Activated naive CD4-positive, alpha-beta T cell treated with anti-CD3 and anti-CD28 coated beads for 36 hours (primary cell): Measurements from ENCODE around the gene EEF2. TPM values are rescaled to one million over a fixed set of nuclear protein-coding genes. Genes with fewer than 3 reads are reported as not detected.

Source experiments
- CTCF ChIA-PET: fragments of 350-600 bp; sonication (Branson Sonifier 250); formaldehyde crosslinking; loops from one replicate; lab custom pipeline; 2021; ENCODE audit warnings: antibody characterized with exemption; lab: Charles Lee
- DNase-seq: peaks from one replicate; pipeline ENCODE4 v3.0.0-alpha.2; 2020
- H3K27ac Mint-ChIP-seq: one replicate; pipeline ENCODE4 v1.8.0; 2021; ENCODE audit warnings: mild to moderate bottlenecking, mixed read lengths
- H3K27me3 Mint-ChIP-seq: one replicate; pipeline ENCODE4 v1.8.0; 2021; ENCODE audit warnings: low read depth, mixed read lengths
- H3K36me3 Mint-ChIP-seq: one replicate; pipeline ENCODE4 v1.8.0; 2021; ENCODE audit warnings: low read depth, mixed read lengths
- H3K4me1 Mint-ChIP-seq: one replicate; pipeline ENCODE4 v1.8.0; 2021; ENCODE audit warnings: low read depth, mixed read lengths
- H3K4me3 Mint-ChIP-seq: one replicate; pipeline ENCODE4 v1.8.0; 2021; ENCODE audit warnings: mild to moderate bottlenecking, moderate library complexity, mixed read lengths
- H3K9me3 Mint-ChIP-seq: one replicate; pipeline ENCODE4 v1.8.0; 2021; ENCODE audit warnings: mixed read lengths
- intact Hi-C: fragments of 100-400 bp; cut with micrococcal nuclease; formaldehyde crosslinking; loops from one replicate; pipeline ENCODE4 v1.15.1; 2023
- total RNA-seq, 2 experiments: library from RNA; stranded (reverse); gene quantifications; one replicate each; pipeline ENCODE4 v1.2.3, GENCODE V29; 2021

The EEF2 gene
- total RNA-seq, 2 experiments from 2014 or later, result 3,747 to 3,914 TPM

- H3K27ac Mint-ChIP-seq, result no peak overlapping the region
- H3K27me3 Mint-ChIP-seq, result no peaks in the 10 kb centered on the region
- H3K4me3 Mint-ChIP-seq, result peak overlapping the region; percentile 50
- no peaks in the 10 kb centered on the region for H3K9me3 Mint-ChIP-seq
- no peak for DNase-seq
- intact Hi-C loops, result loop anchor here (1.0 kb wide), 1 partner anchor 17 kb away; the partner anchor contains the start of gene PIAS4
- no peaks in the 10 kb centered on the region for H3K36me3 Mint-ChIP-seq
- peaks cover 18% of the 10 kb centered on the region for H3K4me1 Mint-ChIP-seq
- CTCF ChIA-PET, result interaction anchor here (0.9 kb wide), 1 partner anchor 211 kb away, joined by 3 read pairs; no protein-coding TSS in a partner anchor
Measured at GRCh38 chr19:3990815-3991117, 5.5 kb upstream of the EEF2 start.

GRCh38 chr19:3987619-3988371 is 2.5 kb upstream of the EEF2 start:
- intact Hi-C loops, result loop anchor here (2.0 to 5.0 kb wide), 6 partner anchors 17 to 925 kb away; partner anchors contain the start of genes APBA3, DAPK3, MAP2K2 and MFSD12
- Mint-ChIP-seq H3K4me3 (peak overlapping the region; percentile 91), H3K27me3 (no peaks in the 10 kb centered on the region), H3K4me1 (peaks cover 40% of the 10 kb centered on the region), H3K9me3 (no peaks in the 10 kb centered on the region), H3K36me3 (peaks cover 24% of the 10 kb centered on the region), H3K27ac (peak overlapping the region; percentile 56)
- peak; percentile 92 for DNase-seq
- CTCF ChIA-PET, result interaction anchor here (0.6 to 1.7 kb wide), 20 partner anchors 9 to 1793 kb away, joined by 3 to 18 read pairs (median 4); partner anchors contain the start of genes APBA3, DAPK3, FEM1A and MRPL54

GRCh38 chr19:3986260-3987041 is 1.2 kb upstream of the EEF2 start:
- peak overlapping the region; percentile 91 for H3K4me3 Mint-ChIP-seq
- CTCF ChIA-PET, result interaction anchor here (1.0 to 1.1 kb wide), 2 partner anchors 15 to 130 kb away, joined by 3 read pairs; partner anchors contain the start of gene DAPK3
- peak overlapping the region; percentile 94 for H3K27ac Mint-ChIP-seq
- H3K36me3 Mint-ChIP-seq, result peaks cover 36% of the 10 kb centered on the region
- no peaks in the 10 kb centered on the region for H3K9me3 Mint-ChIP-seq
- peak; percentile 81 for DNase-seq
- H3K27me3 Mint-ChIP-seq, result no peaks in the 10 kb centered on the region
- intact Hi-C loops, result loop anchor here (1.0 to 5.0 kb wide), 9 partner anchors 16 to 926 kb away; partner anchors contain the start of genes APBA3, DAPK3, MAP2K2 and MFSD12
- H3K4me1 Mint-ChIP-seq, result peaks cover 49% of the 10 kb centered on the region

GRCh38 chr19:3985643-3986259 is 488 bp upstream of the EEF2 start:
- Mint-ChIP-seq H3K9me3 (no peaks in the 10 kb centered on the region), H3K4me3 (peak overlapping the region; percentile 91), H3K27ac (peak overlapping the region; percentile 94), H3K27me3 (no peaks in the 10 kb centered on the region), H3K4me1 (peaks cover 53% of the 10 kb centered on the region), H3K36me3 (peaks cover 42% of the 10 kb centered on the region)
- intact Hi-C loops, result loop anchor here (1.0 to 5.0 kb wide), 11 partner anchors 15 to 927 kb away; partner anchors contain the start of genes APBA3, DAPK3, MAP2K2 and MFSD12
- no peak for DNase-seq
- CTCF ChIA-PET, result interaction anchor here (0.6 to 1.1 kb wide), 5 partner anchors 15 to 215 kb away, joined by 3 read pairs; partner anchors contain the start of gene DAPK3

GRCh38 chr19:3984584-3984907 is 717 bp downstream of the EEF2 start:
- Mint-ChIP-seq H3K9me3 (no peaks in the 10 kb centered on the region), H3K4me1 (peaks cover 52% of the 10 kb centered on the region), H3K27me3 (no peaks in the 10 kb centered on the region), H3K27ac (peak overlapping the region; percentile 94), H3K4me3 (peak overlapping the region; percentile 91), H3K36me3 (peaks cover 47% of the 10 kb centered on the region)
- DNase-seq, result no peak
- intact Hi-C loops, result loop anchor here (2.0 kb wide), 1 partner anchor 82 kb away; the partner anchor contains the start of gene ZBTB7A
- CTCF ChIA-PET, result interaction anchor here (0.6 kb wide), 1 partner anchor 242 kb away, joined by 3 read pairs; no protein-coding TSS in a partner anchor

- H3K9me3 Mint-ChIP-seq, result no peaks in the 10 kb centered on the region
- DNase-seq, result no peak
- peaks cover 52% of the 10 kb centered on the region for H3K36me3 Mint-ChIP-seq
- no peaks in the 10 kb centered on the region for H3K27me3 Mint-ChIP-seq
- H3K4me1 Mint-ChIP-seq, result peaks cover 57% of the 10 kb centered on the region
- intact Hi-C loops, result loop anchor here (2.0 kb wide), 1 partner anchor 83 kb away; the partner anchor contains the start of gene ZBTB7A
- H3K27ac Mint-ChIP-seq, result peak overlapping the region; percentile 94
- CTCF ChIA-PET, result interaction anchor here (0.6 kb wide), 1 partner anchor 242 kb away, joined by 3 read pairs; no protein-coding TSS in a partner anchor
- peak overlapping the region; percentile 91 for H3K4me3 Mint-ChIP-seq
Measured at GRCh38 chr19:3983936-3984583, 1.2 kb downstream of the EEF2 start.

- Mint-ChIP-seq H3K4me3 (peak overlapping the region; percentile 91), H3K36me3 (peaks cover 55% of the 10 kb centered on the region), H3K9me3 (no peaks in the 10 kb centered on the region), H3K4me1 (peaks cover 59% of the 10 kb centered on the region), H3K27ac (peak overlapping the region; percentile 94), H3K27me3 (no peaks in the 10 kb centered on the region)
- intact Hi-C loops, result no loop called here
- CTCF ChIA-PET, result no interaction called here
- no peak for DNase-seq
Measured at GRCh38 chr19:3983542-3983914, 1.7 kb downstream of the EEF2 start.

- Mint-ChIP-seq H3K36me3 (peaks cover 59% of the 10 kb centered on the region), H3K27ac (peak overlapping the region; percentile 94), H3K4me1 (peaks cover 61% of the 10 kb centered on the region), H3K9me3 (no peaks in the 10 kb centered on the region), H3K27me3 (no peaks in the 10 kb centered on the region), H3K4me3 (peak overlapping the region; percentile 91)
- intact Hi-C loops, result no loop called here
- DNase-seq, result no peak
- CTCF ChIA-PET, result no interaction called here
Measured at GRCh38 chr19:3982701-3983541, 2.3 kb downstream of the EEF2 start.

- no peak for DNase-seq
- H3K4me3 Mint-ChIP-seq, result peak overlapping the region; percentile 91
- no peaks in the 10 kb centered on the region for H3K27me3 Mint-ChIP-seq
- intact Hi-C loops, result no loop called here
- no peaks in the 10 kb centered on the region for H3K9me3 Mint-ChIP-seq
- CTCF ChIA-PET, result no interaction called here
- peaks cover 53% of the 10 kb centered on the region for H3K4me1 Mint-ChIP-seq
- H3K36me3 Mint-ChIP-seq, result peaks cover 65% of the 10 kb centered on the region
- peak overlapping the region; percentile 66 for H3K27ac Mint-ChIP-seq
Measured at GRCh38 chr19:3981736-3982681, 3.3 kb downstream of the EEF2 start.

GRCh38 chr19:3981373-3981735 is 3.9 kb downstream of the EEF2 start:
- no peaks in the 10 kb centered on the region for H3K27me3 Mint-ChIP-seq
- H3K4me1 Mint-ChIP-seq, result peaks cover 47% of the 10 kb centered on the region
- intact Hi-C loops, result no loop called here
- peak overlapping the region; percentile 39 for H3K4me3 Mint-ChIP-seq
- H3K9me3 Mint-ChIP-seq, result no peaks in the 10 kb centered on the region
- CTCF ChIA-PET, result no interaction called here
- DNase-seq, result no peak
- H3K36me3 Mint-ChIP-seq, result peaks cover 67% of the 10 kb centered on the region
- H3K27ac Mint-ChIP-seq, result peak overlapping the region; percentile 31
